Activated gamma-delta T cell treated with anti-CD3 and anti-CD28 coated beads, Interleukin-2, amount 50 U/mL, for 16 hours (primary cell): ENCODE data around the gene FLII.
"Not testable (repeated sequence)": the region's sequence is repeated elsewhere in the genome, so short reads cannot be mapped to it uniquely, and the experiment has no call there.

Source experiments
- DNase-seq: peaks from one replicate; pipeline ENCODE4 v3.0.0-alpha.2; 2020; ENCODE audit warnings: low read depth

The FLII gene

DNA sequence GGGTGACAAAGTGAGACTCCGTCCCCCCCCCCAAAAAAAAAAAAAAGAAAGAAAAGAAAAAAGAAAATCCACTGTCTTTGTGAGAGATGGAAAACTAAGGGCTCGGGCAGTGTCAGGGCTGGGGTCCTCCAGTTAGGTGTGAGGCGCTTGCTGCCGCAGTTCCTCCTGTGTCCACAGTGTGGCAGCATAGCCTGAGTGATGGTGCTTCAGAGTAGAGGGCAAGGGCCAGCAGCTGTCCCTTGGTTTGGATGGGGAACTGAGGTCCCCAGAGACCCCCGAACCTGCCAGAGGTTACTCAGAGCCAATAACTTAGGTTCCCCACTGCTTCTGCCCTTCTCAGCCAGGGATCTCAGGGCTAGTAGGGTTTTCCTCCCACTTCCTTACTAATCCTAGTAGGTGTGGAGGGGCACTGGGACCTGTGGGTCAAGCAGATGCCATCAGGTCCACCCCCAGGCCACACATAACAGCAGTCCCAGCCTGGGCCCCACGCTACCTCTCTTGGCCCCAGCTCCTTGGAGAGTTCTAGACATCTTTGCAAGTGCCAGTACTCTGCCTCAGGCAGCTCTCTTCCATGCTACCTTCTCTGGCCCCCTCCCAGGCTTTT is 41.0 kb downstream of the FLII start:
- DNase-seq: peak; percentile 60

DNA sequence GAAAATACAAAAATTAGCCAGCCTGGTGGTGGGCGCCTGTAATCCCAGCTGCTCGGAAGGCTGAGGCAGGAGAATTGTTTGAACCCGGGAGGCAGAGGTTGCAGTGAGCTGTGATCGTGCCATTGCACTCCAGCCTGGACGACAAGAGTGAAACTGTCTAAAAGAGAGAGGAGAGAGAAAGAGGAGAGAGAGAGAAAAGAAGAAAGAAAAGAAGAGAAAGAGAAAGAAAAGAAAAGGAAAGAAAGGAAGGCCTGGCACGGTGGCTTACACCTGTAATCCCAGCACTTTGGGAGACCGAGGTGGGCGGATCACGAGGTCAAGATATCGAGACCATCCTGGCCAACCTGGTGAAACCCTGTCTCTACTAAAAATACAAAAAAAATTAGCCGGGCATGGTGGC is 41.6 kb downstream of the FLII start:
- not testable (repeated sequence) for DNase-seq

GRCh38 chr17:18213666-18214270 is 44.8 kb downstream of the FLII start:
- no peak for DNase-seq

- no peak for DNase-seq
Measured at GRCh38 chr17:18208092-18208491, 50.4 kb downstream of the FLII start.

DNA sequence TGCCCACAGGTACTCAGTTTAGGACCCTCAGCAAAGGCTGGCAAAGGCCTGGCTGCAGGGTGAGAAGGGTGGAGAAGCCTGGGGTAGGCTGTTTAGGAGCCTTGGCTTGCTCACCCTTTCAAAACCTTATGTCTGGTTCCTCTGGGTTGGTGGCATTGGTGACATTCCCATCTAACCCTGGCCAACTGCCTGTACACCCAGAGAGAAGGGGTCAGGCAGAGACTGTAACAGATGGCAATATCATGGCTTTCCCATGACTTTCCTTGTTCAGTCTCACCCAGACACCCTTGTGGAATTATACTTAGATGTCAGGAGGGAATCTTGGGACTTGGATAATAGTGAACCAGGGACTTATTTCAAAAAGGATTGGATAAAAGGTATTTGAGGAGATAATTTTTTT is 51.6 kb downstream of the FLII start:
- no peak for DNase-seq

GRCh38 chr17:18205861-18206260 is 52.7 kb downstream of the FLII start:
- DNase-seq: no peak

DNA sequence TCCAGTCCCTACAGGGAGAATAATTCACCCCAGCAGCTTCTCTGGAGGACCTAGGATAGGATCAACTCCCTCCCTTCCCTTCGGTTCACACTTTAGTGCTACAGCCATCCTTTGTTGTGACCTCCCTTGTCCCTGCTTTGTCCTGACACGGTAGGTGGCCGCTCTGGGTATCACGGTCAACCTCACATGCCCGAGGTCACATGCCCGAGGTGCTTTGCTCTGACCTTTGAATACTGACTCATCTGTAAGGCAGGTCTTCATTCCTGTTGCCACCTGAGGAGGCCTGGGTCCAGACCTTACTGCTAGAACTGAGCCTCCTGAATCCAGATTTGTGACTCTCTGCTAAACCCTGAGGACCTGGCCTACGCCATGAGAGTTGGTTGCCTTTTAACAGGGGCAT is 55.2 kb downstream of the FLII start:
- DNase-seq: no peak

DNA sequence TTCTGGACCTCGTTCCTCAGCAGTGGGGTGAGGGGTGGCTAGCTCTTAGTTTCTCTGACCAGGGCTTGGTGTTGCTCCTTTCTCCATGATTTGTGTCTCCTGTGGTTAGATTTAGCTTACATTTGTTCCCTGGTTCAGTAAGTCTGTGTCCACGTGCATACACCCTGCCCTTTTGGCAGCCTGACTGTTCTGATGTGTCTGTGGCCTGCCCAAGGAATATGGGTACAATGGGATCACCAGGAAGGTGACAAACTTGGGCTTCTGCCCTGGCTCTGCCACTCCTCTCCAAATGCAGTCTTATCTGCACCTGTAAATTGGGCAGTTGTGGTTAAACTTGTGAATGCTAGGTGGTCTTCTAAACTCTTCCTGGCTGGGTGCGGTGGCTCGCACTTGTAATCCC is 57.4 kb downstream of the FLII start:
- no peak for DNase-seq

GRCh38 chr17:18198530-18198929 is 60.0 kb downstream of the FLII start:
- DNase-seq: no peak

GRCh38 chr17:18197535-18198194 is 60.9 kb downstream of the FLII start:
- no peak for DNase-seq

DNA sequence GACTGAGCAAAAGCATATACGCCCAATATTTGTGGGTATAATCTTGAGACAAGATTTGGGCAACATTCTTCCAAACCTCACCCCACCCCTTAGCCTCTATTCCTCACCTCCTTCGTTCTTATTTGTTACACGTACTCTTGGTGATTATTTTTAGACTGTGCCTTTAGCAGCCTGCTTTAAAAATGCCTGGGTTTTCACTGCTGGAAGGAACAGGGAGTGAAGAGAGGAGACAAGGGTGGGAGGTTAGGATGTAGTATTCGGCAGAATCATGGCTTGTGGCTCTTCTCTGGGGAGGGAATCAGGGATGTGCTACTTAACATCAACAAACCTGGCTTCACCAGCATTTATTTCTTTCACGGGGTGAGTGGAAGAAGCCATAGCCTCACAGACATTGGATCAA is 63.3 kb downstream of the FLII start:
- DNase-seq: no peak
